Gastroesophageal sphincter (tissue), 3 donors: ENCODE measurements around the gene BIK.

Experiments used
- CTCF ChIP-seq, 4 experiments: fragments of 200-600 bp in 2 of 4; fragments of 450-650 bp in 2 of 4; sonication (generic) in 1 of 4; IDR thresholded peaks; one replicate each; pipeline ENCODE4 v1.5.1; 2017 to 2019; ENCODE audit warnings: antibody characterized with exemption in 4 of 4, mild to moderate bottlenecking in 2 of 4, moderate library complexity in 2 of 4
- EP300 ChIP-seq: sonication (generic); formaldehyde crosslinking; IDR thresholded peaks from one replicate; pipeline ENCODE4 v1.6.1; 2017; ENCODE audit warnings: antibody characterized with exemption, mild to moderate bottlenecking
- POLR2A ChIP-seq, 2 donors: fragments of 450-650 bp; IDR thresholded peaks; one replicate each; pipeline ENCODE4 v1.6.1; 2017; ENCODE audit warnings: antibody characterized with exemption in 2 of 2, mild to moderate bottlenecking in 2 of 2, moderate library complexity in 1 of 2
- POLR2AphosphoS5 ChIP-seq: sonication (generic); formaldehyde crosslinking; IDR thresholded peaks from one replicate; pipeline ENCODE4 v1.6.1; 2017; ENCODE audit warnings: antibody characterized with exemption

DNA sequence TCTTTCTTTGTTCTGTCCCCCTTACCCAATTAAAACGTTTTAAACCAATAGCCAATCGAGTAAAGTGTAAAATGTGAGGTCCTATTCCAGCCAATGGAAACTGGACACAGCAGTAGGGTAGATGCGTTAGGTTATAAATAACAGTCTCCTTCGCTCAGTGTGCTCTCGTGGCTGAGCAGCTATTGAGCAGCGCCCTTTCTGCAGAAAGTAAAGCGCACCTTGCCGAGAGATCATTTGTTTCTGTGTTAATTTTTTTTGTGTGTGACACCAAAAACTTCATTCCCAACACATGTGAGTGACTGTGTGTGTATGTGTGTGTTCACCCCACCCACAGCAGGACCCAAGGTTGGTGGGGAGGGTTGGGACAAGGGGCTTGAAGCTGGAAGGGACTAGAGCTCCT lies 14.1 kb upstream of the BIK start:
- TF ChIP-seq CTCF (IDR thresholded peaks at IDR 0.05) (no peak), POLR2A (IDR thresholded peaks at IDR 0.05) (no peak), POLR2AphosphoS5 (no peak), EP300 (no peak)
